GM12874 (cell line): ENCODE data around the gene GOLGA3.

Source experiments
- CTCF ChIP-seq: IDR thresholded peaks from 2 replicates; pipeline ENCODE4 v1.5.1; 2011; ENCODE audit warnings: low read depth, mild to moderate bottlenecking, control low read depth, low read length, moderate library complexity; ENCODE audit not compliant: insufficient read depth

GOLGA3 gene

GRCh38 chr12:132850291-132850690, 21.6 kb upstream of the GOLGA3 start:
- no peak for TF ChIP-seq CTCF

- TF ChIP-seq CTCF: no peak
Observed at GRCh38 chr12:132848521-132848920, 19.9 kb upstream of the GOLGA3 start.

GRCh38 chr12:132847363-132848356, 19.0 kb upstream of the GOLGA3 start:
- no peak for TF ChIP-seq CTCF

- no peak for TF ChIP-seq CTCF
Observed at GRCh38 chr12:132842449-132843045, 13.9 kb upstream of the GOLGA3 start.

GRCh38 chr12:132841151-132841550, 12.5 kb upstream of the GOLGA3 start:
- TF ChIP-seq CTCF: no peak

GRCh38 chr12:132840536-132840935, 11.9 kb upstream of the GOLGA3 start:
- TF ChIP-seq CTCF: no peak

- TF ChIP-seq CTCF: no peak
Observed at GRCh38 chr12:132839558-132840235, 11.0 kb upstream of the GOLGA3 start.
